ENCODE measurements around the gene KCNMA1.

KCNMA1 gene

DNA sequence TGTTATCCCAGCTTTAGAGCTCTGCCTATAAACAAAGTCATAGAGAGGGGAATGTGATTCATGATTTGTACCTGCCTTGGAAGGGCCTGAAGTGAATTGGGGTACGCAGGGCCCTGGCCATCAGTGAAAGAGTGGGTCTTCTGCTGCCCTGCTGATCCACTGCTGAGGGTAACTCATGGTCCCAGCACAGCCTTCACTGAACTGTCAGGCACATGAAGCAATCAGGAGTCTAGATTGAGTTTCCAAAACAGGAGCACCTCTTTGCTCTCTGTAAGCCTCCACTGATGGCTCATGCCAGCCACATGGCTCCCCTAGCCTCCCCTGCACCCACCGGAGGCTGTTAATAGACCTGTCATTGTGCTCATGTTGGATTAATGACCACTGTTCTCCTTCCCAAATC lies 217.6 kb downstream of the KCNMA1 start:
- Histone ChIP-seq H3K9ac (no peak overlapping the region), H4K20me1 (ENCODE audit: insufficient read depth) (no peaks in the 10 kb centered on the region), H3K4me1 (ENCODE audit: low read depth, poor library complexity, severe bottlenecking) (no peaks in the 10 kb centered on the region), H2AFZ (ENCODE audit: low read depth) (no peak overlapping the region), H3K27ac (no peak overlapping the region), H3K79me2 (ENCODE audit: insufficient read depth, low read depth) (no peaks in the 10 kb centered on the region), H3K36me3 (ENCODE audit: insufficient read depth) (no peaks in the 10 kb centered on the region), H3K4me3 (IDR thresholded peaks at IDR 0.05; ENCODE audit: insufficient read depth, low read depth, low read length) (no peak overlapping the region), H3K4me2 (no peak overlapping the region), H3K27me3 (ENCODE audit: insufficient read depth, low read depth) (no peaks in the 10 kb centered on the region)
- TF ChIP-seq, protein P1, sequence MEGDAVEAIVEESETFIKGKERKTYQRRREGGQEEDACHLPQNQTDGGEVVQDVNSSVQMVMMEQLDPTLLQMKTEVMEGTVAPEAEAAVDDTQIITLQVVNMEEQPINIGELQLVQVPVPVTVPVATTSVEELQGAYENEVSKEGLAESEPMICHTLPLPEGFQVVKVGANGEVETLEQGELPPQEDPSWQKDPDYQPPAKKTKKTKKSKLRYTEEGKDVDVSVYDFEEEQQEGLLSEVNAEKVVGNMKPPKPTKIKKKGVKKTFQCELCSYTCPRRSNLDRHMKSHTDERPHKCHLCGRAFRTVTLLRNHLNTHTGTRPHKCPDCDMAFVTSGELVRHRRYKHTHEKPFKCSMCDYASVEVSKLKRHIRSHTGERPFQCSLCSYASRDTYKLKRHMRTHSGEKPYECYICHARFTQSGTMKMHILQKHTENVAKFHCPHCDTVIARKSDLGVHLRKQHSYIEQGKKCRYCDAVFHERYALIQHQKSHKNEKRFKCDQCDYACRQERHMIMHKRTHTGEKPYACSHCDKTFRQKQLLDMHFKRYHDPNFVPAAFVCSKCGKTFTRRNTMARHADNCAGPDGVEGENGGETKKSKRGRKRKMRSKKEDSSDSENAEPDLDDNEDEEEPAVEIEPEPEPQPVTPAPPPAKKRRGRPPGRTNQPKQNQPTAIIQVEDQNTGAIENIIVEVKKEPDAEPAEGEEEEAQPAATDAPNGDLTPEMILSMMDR (conservative IDR thresholded peaks at IDR 0.05; ENCODE audit: low read depth, low read length): no peak

DNA sequence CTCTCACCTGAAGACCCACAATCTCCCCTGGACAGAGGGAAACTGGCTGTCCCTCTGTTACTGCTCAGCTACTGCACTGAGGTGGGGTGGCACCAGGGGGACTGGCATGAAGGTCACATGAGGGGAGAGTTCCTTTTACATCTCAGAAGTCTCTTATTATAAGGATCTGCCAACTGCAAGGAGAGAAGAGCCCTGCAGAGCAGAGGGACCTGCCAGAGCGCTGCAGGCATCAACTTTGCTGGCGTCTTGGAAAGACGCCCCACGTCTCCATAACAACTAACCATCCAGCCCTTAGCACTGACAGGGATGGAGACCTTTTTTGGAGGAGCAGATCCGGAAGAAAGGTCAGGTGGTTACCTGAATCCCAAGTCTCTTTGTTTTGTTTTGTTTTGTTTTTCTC lies 218.6 kb downstream of the KCNMA1 start:
- H4K20me1 ChIP-seq (ENCODE audit: insufficient read depth): no peaks in the 10 kb centered on the region
- H3K4me1 ChIP-seq (ENCODE audit: low read depth, poor library complexity, severe bottlenecking): no peaks in the 10 kb centered on the region
- no peak overlapping the region for H2AFZ ChIP-seq (ENCODE audit: low read depth)
- no peak overlapping the region for H3K27ac ChIP-seq
- H3K4me3 ChIP-seq (IDR thresholded peaks at IDR 0.05; ENCODE audit: insufficient read depth, low read depth, low read length): no peak overlapping the region
- no peak overlapping the region for H3K4me2 ChIP-seq
- H3K27me3 ChIP-seq (ENCODE audit: insufficient read depth, low read depth): no peaks in the 10 kb centered on the region
- TF ChIP-seq, protein P1 (conservative IDR thresholded peaks at IDR 0.05; ENCODE audit: low read depth, low read length): no peak
- no peaks in the 10 kb centered on the region for H3K79me2 ChIP-seq (ENCODE audit: insufficient read depth, low read depth)
- H3K9ac ChIP-seq: no peak overlapping the region
- H3K36me3 ChIP-seq (ENCODE audit: insufficient read depth): no peaks in the 10 kb centered on the region

- Histone ChIP-seq H2AFZ (ENCODE audit: low read depth) (no peak overlapping the region), H3K4me3 (IDR thresholded peaks at IDR 0.05; ENCODE audit: insufficient read depth, low read depth, low read length) (no peak overlapping the region), H3K27ac (no peak overlapping the region), H3K36me3 (ENCODE audit: insufficient read depth) (no peaks in the 10 kb centered on the region), H3K27me3 (ENCODE audit: insufficient read depth, low read depth) (no peaks in the 10 kb centered on the region), H3K4me1 (ENCODE audit: low read depth, poor library complexity, severe bottlenecking) (no peaks in the 10 kb centered on the region), H3K79me2 (ENCODE audit: insufficient read depth, low read depth) (no peaks in the 10 kb centered on the region), H4K20me1 (ENCODE audit: insufficient read depth) (no peaks in the 10 kb centered on the region), H3K4me2 (no peak overlapping the region), H3K9ac (no peak overlapping the region)
- TF ChIP-seq, protein P1 (conservative IDR thresholded peaks at IDR 0.05; ENCODE audit: low read depth, low read length): no peak
Measured at GRCh38 chr10:77417806-77418640, 219.6 kb downstream of the KCNMA1 start.

GRCh38 chr10:77417359-77417758 lies 220.2 kb downstream of the KCNMA1 start:
- Histone ChIP-seq H3K4me1 (ENCODE audit: low read depth, poor library complexity, severe bottlenecking) (no peaks in the 10 kb centered on the region), H3K27me3 (ENCODE audit: insufficient read depth, low read depth) (no peaks in the 10 kb centered on the region), H3K36me3 (ENCODE audit: insufficient read depth) (no peaks in the 10 kb centered on the region), H3K9ac (no peak overlapping the region), H3K4me3 (IDR thresholded peaks at IDR 0.05; ENCODE audit: insufficient read depth, low read depth, low read length) (no peak overlapping the region), H3K27ac (no peak overlapping the region), H3K79me2 (ENCODE audit: insufficient read depth, low read depth) (no peaks in the 10 kb centered on the region), H2AFZ (ENCODE audit: low read depth) (no peak overlapping the region), H4K20me1 (ENCODE audit: insufficient read depth) (no peaks in the 10 kb centered on the region), H3K4me2 (no peak overlapping the region)
- TF ChIP-seq, protein P1 (conservative IDR thresholded peaks at IDR 0.05; ENCODE audit: low read depth, low read length): no peak

Data from KMS-11 (cell line).